GM13977 (cell line): ENCODE results near the gene FTSJ3.

ENCODE experiments used
- DNase-seq: peaks from one replicate; pipeline ENCODE4 v3.0.0; 2012; ENCODE audit warnings: low spot score
- in situ Hi-C: fragments of 300-500 bp; cut with MboI; formaldehyde crosslinking; loops from one replicate; pipeline ENCODE4 v1.12.0; 2022; ENCODE audit warnings: low sequenced_read_pairs, low pct_unique_long_range_greater_than_20kb, mixed read lengths, inconsistent platforms; ENCODE audit not compliant: unreplicated experiment
- TF ChIP-seq, protein P1 (sequence below): IDR thresholded peaks from 2 replicates; pipeline ENCODE4 v1.5.1; 2012; ENCODE audit warnings: mild to moderate bottlenecking, control low read depth; ENCODE audit not compliant: insufficient read depth; ENCODE audit errors: extremely low read depth, missing control alignments

Gene FTSJ3

DNA sequence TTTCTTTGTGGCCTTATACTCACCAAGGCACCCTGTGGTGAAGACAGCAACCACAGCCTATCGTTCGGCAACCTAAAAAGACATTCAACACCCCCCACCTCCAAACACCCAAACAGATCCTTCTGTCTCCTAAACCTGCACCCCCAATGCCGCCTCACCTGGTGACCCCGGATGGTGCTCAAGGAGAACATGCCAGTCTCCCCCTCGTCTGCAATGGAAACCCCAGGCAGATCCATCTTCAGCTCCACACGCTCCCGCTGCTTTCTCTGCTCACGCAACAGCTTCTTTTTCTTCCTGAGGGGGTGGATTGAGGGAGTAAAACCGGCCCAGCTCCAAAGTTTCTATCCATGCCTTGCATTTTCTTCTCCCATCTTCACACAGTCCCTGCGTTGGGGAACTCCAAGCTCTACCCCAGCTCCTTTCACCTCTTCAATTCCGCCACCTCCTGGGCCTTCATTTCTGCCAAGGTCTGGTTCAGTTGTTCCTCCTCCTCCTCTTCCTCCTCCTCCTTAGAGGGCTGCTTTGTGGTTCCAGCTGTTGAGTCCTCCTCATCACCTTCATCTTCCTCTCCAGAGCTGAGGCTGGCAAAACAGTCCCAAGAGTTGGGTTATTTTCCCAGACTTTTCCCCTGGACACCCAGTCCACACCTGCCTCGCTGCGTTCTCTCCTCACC, 3.7 kb downstream of the FTSJ3 start:
- TF ChIP-seq, protein P1, sequence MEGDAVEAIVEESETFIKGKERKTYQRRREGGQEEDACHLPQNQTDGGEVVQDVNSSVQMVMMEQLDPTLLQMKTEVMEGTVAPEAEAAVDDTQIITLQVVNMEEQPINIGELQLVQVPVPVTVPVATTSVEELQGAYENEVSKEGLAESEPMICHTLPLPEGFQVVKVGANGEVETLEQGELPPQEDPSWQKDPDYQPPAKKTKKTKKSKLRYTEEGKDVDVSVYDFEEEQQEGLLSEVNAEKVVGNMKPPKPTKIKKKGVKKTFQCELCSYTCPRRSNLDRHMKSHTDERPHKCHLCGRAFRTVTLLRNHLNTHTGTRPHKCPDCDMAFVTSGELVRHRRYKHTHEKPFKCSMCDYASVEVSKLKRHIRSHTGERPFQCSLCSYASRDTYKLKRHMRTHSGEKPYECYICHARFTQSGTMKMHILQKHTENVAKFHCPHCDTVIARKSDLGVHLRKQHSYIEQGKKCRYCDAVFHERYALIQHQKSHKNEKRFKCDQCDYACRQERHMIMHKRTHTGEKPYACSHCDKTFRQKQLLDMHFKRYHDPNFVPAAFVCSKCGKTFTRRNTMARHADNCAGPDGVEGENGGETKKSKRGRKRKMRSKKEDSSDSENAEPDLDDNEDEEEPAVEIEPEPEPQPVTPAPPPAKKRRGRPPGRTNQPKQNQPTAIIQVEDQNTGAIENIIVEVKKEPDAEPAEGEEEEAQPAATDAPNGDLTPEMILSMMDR: no peak
- in situ Hi-C loops: no loop called here

DNA sequence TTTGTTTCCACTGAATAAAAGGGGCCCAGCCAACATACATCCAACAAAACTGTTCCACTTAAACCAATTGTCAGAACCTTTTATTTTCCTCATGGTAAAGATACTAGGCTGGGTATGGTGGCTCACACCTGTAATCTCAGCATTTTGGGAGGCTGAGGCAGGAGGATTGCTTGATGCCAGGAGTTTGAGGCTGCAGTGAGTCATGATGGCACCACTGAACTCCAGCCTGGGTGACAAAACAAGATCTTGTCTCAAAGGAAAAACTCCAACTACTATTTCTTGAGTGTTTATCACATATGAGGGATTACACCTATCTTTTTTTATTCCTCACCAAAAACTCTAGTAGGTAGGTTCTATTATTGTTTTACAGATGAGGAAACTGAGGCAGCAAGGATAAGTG, 4.9 kb downstream of the FTSJ3 start:
- no peak for DNase-seq
- TF ChIP-seq, protein P1: no peak
- in situ Hi-C loops: no loop called here

More for the DNA sequence above, 3.7 kb downstream of the FTSJ3 start:
- DNase-seq: no peak

DNA sequence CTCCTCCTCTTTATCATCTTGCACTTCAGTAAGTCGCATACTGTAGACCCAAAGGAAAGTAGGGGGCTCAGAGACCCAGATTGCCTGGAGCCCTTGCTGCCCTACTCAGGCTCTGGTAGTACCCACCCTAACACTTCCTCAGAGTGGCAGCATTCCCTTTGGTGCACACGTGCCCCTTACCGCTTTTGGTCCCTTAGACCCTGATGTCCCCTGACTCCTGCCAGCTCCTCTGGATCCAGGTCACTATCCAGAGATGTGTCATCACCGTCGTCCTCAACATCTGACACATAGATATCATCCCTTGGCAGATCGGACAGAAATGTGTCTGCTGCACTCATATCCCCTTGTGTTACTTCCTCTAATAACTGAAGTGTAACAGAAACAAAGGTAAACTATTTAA, 5.7 kb downstream of the FTSJ3 start:
- no peak for DNase-seq
- in situ Hi-C loops: no loop called here
- TF ChIP-seq, protein P1: no peak

DNA sequence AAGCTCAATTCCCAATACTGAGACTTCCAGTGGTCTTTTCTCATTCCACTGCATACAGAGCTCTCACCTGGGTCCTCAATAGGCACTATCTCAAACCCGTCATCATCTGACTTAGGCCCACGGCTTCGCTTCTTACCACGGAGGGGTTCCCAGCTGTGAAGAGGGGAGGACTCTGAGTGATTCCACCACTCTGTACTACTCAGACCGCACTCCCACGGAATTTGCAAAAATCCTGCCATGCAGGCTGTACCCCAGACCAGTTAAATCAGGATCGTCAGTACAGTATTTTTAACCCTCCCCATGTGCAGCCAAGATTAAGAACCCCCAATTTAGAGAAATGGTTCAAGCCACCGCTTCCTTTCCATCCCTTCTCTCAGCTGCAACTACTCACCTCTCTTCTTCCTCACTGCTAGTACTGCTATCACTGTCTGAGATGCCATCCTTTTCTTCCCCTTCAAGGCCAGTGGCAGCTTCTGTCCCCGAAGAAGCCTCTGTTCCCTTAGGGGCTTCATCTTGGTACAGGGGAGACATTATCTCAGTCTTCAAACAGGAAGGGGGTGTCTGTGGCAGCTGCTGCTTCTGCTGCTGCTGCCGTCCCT, 6.4 kb downstream of the FTSJ3 start:
- DNase-seq: no peak
- in situ Hi-C loops: no loop called here
- TF ChIP-seq, protein P1: no peak

DNA sequence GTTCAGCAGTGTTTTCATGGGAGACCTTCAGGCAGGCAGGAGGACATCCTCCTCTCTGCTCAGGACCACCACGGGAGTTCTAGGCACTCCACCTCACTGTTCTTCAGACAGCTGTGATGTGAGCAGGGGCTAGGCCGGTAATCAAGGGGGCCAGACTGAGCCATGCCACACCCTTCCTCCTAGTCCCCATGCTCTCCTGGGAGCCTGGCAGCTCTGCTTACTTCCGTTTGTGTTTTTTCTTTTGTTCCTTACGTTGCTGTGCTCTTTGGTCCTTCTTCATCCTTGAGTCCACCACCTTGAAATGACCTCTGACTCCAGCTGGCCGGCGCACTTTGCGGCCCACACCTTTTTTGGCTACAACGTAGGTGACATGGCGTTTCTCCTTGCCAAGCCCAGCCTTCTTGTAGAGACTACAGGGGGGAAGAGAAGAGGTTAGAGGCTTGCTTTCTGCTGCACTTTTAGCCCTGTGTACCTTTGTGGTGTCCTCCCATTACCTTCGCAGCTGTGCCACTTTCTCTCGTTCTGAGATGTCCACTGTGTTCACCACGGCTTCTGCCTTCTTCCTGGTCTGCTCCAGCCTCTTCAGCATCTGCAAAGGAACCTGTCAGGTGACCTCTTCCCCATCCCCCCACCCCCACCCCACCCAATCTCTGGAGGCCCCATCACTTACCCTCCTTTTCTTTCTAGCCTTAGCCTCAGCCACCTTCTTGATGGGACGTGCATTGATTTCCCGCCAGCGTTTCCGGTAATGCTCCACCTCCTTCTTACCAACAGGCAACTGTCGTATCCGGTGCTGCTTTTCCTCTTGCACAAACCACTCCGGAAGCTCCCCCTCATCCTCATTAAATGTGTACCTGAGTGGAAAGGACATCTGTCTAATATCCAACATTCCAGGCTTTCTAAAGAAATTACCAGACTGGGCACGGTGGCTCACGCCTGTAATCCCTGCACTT, 7.6 kb downstream of the FTSJ3 start:
- in situ Hi-C loops: no loop called here
- DNase-seq: no peak

DNA sequence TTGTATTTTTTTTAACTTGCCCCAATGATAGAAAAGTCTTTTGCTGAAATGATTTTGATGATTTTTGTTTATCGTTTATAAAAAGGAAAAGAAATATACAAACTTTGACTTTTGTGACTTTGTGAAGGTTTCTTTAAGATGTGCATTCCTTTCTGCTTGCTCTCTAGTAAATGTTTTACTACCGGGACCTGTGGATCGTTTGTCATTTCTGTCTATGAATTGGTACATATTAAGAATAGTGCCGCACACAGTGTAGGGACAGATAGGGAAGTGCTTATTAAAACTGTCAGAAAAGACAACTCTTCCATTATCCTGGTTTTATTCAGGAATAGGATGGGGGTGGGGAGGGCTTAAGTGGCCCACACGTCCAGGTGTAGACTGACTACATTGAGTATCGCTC, 8.3 kb downstream of the FTSJ3 start:
- in situ Hi-C loops: no loop called here
- TF ChIP-seq, protein P1: no peak

More for the DNA sequence above, 7.6 kb downstream of the FTSJ3 start:
- TF ChIP-seq, protein P1: no peak

More for the DNA sequence above, 8.3 kb downstream of the FTSJ3 start:
- DNase-seq: no peak
